GM19438 (cell line): Measurements from ENCODE around the gene BIK.

Source experiments
- ATAC-seq: cut with Tn5 transposase; IDR thresholded peaks from one replicate; pipeline ENCODE4 v1.9.1; 2021; ENCODE audit warnings: low read depth; ENCODE audit not compliant: unreplicated experiment

The BIK gene

DNA sequence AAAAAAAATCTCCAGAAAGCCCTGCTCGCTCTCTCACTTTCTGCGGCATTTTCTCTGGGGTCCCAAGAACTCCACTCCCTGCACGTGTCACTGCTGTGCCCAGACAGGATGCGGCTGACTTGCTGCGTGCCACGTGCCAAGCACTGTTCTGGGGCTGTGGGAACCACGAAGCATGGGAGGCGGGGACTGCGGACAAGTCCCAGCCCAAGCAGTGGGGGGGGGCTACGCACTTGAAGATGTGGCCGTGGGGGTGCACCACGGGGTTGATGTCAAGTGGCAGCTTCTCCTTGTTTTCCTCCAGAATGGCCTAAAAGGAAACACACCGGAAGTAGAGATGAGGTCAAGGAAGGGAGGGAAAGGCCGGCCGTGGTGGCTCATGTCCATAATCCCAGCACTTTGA, 65.5 kb downstream of the BIK start:
- no peak for ATAC-seq

DNA sequence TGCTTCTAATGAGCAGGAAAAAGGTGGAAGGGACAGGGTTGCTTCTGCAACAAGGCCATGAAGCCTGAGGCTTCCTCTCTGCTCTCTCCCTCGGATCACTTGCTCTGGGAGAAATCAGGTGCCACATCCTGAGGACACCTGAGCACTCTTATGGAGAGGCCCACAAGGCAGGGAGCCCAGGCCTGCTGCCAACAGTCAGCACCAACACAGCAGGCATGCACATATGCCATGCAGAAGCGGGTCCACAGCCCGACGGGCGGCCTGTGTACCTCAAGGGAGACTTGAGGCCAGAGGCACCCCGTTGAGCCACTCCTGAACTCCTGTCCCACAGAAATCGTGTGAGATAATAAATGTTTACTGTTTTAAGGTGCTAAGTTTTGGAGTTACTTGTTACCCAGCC, 66.9 kb downstream of the BIK start:
- no peak for ATAC-seq
